ENCODE measurements around the gene REM2. TPM values are rescaled to one million over a fixed set of nuclear protein-coding genes. Genes with fewer than 3 reads are reported as not detected.
"Not testable (repeated sequence)": the region's sequence is repeated elsewhere in the genome, so short reads cannot be mapped to it uniquely, and the experiment has no call there.

REM2 gene
- total RNA-seq, 4 donors from 2014 or later, result 0.42 to 0.44 TPM; not detected in 2

DNA sequence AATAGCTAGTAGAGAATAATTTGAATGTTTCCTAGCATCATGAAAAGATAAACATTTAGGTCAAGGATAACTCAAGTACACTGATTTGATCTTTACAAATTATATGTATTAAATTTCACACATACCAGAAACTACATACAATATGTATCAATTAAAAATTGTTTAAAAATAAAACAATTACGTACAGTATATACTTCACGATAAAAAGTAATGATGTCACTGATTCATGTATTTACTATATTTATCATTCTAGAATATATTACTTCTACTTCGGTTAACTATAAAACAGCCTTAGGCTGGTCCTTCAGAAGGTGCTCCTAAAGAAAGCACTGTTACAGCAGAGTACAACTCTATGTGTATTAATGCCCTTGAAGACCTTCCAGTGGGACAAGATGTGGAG is 24.4 kb downstream of the REM2 start:
- no peak for DNase-seq (ENCODE audit: low spot score in 2 of 2)
- Histone ChIP-seq H3K36me3 (peaks cover 2 to 98% (median 16%) of the 10 kb centered on the region in 3 donors), H3K27me3 (no peaks in the 10 kb centered on the region), H3K27ac (no peak overlapping the region), H3K4me3 (no peak overlapping the region), H3K4me1 (peaks cover 0 to 14% (median 0%) of the 10 kb centered on the region in 4 donors), H3K9me3 (no peaks in the 10 kb centered on the region)
- no peak for TF ChIP-seq POLR2A (IDR thresholded peaks at IDR 0.05)
- TF ChIP-seq EP300 (IDR thresholded peaks at IDR 0.05), result no peak
- TF ChIP-seq, protein P1, sequence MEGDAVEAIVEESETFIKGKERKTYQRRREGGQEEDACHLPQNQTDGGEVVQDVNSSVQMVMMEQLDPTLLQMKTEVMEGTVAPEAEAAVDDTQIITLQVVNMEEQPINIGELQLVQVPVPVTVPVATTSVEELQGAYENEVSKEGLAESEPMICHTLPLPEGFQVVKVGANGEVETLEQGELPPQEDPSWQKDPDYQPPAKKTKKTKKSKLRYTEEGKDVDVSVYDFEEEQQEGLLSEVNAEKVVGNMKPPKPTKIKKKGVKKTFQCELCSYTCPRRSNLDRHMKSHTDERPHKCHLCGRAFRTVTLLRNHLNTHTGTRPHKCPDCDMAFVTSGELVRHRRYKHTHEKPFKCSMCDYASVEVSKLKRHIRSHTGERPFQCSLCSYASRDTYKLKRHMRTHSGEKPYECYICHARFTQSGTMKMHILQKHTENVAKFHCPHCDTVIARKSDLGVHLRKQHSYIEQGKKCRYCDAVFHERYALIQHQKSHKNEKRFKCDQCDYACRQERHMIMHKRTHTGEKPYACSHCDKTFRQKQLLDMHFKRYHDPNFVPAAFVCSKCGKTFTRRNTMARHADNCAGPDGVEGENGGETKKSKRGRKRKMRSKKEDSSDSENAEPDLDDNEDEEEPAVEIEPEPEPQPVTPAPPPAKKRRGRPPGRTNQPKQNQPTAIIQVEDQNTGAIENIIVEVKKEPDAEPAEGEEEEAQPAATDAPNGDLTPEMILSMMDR (IDR thresholded peaks at IDR 0.05), result no peak
- WGBS, 2 donors, result 86 to 90% methylated on average over 3 of the region's 3 CpGs

DNA sequence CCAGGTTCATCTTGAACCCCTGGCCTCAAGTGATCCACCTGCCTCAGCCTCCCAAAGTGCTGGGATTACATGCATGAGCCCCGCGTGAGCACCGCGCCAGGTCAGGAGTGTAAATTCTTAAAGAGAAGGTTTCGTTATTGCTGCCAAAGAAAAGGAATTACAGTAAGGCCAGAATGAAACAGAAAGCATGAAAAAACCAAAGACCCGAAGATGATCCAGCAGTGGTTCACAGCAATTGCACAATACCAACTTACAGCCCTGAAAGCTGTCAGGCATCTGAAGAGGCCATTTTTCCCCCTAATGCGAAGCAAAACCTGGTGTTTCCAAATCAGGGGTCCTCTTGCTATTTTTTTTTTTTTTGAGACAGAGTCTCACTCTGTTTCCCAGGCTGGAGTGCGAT is 25.6 kb downstream of the REM2 start:
- Histone ChIP-seq H3K4me1 (peaks cover 0 to 16% (median 0%) of the 10 kb centered on the region in 4 donors), H3K27ac (no peak overlapping the region), H3K36me3 (peaks cover 2 to 91% (median 16%) of the 10 kb centered on the region in 3 donors), H3K27me3 (no peaks in the 10 kb centered on the region), H3K9me3 (no peaks in the 10 kb centered on the region), H3K4me3 (no peak overlapping the region)
- no peak for DNase-seq (ENCODE audit: low spot score in 2 of 2)
- WGBS, 2 donors, result 88 to 89% methylated on average over 8 of the region's 8 CpGs
- TF ChIP-seq POLR2A (IDR thresholded peaks at IDR 0.05) (no peak), EP300 (IDR thresholded peaks at IDR 0.05) (no peak)
- TF ChIP-seq, protein P1 (IDR thresholded peaks at IDR 0.05), result no peak

DNA sequence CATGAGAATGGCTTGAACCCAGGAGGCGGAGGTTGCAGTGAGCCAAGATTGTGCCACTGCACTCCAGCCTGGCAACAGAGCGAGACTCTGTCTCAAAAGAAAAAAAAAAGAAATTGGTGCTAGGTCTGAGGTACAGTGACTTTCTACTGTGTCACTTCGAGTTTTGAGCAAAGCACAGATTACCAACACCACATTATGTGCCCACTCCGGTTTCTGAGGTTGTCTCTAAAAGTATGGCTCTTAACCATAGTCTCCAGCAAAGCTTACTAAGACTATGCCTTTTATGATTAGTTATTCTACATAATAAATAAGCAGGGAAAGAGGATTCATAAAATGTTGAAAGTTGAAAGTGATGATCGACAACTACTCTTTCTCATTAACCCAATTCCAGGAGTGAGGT is 27.9 kb downstream of the REM2 start:
- no peak for DNase-seq (ENCODE audit: low spot score in 2 of 2)
- peaks cover 0 to 24% (median under 1%) of the 10 kb centered on the region in 4 donors for H3K4me1 ChIP-seq
- no peaks in the 10 kb centered on the region for H3K9me3 ChIP-seq
- no peaks in the 10 kb centered on the region for H3K27me3 ChIP-seq
- H3K4me3 ChIP-seq, result no peak overlapping the region
- no peak overlapping the region for H3K27ac ChIP-seq
- 90% methylated on average over 5 of the region's 5 CpGs for WGBS, 2 donors
- peaks cover 0 to 76% (median 12%) of the 10 kb centered on the region in 3 donors for H3K36me3 ChIP-seq
- no peak for TF ChIP-seq EP300 (IDR thresholded peaks at IDR 0.05)
- TF ChIP-seq POLR2A (IDR thresholded peaks at IDR 0.05), result no peak
- TF ChIP-seq, protein P1 (IDR thresholded peaks at IDR 0.05), result no peak

DNA sequence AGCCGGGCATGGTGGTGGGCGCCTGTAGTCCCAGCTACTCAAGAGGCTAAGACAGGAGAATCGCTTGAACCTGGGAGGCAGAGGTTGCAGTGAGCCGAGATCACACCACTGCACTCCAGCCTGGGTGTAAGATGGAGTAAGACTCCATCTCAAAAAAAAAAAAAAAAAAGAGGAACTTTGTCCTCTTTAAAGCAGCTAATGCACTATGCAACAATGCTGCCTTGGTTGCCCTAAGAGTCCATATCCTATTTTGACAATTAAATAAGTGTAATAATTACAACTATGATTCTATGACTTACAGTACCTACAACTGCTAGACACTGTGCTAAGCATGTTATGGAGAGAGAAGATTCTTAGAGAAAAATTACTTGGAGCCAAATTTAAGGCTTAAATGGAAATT is 31.8 kb downstream of the REM2 start:
- not testable (repeated sequence) for H3K27ac ChIP-seq; H3K27me3 ChIP-seq; H3K4me3 ChIP-seq; DNase-seq (ENCODE audit: low spot score in 2 of 2); H3K9me3 ChIP-seq
- 92 to 94% methylated on average over 4 of the region's 4 CpGs for WGBS, 2 donors
- peaks cover 0 to 37% (median 0%) of the 10 kb centered on the region in 3 donors for H3K36me3 ChIP-seq
- H3K4me1 ChIP-seq, result peaks cover 0 to 52% (median 19%) of the 10 kb centered on the region in 4 donors

DNA sequence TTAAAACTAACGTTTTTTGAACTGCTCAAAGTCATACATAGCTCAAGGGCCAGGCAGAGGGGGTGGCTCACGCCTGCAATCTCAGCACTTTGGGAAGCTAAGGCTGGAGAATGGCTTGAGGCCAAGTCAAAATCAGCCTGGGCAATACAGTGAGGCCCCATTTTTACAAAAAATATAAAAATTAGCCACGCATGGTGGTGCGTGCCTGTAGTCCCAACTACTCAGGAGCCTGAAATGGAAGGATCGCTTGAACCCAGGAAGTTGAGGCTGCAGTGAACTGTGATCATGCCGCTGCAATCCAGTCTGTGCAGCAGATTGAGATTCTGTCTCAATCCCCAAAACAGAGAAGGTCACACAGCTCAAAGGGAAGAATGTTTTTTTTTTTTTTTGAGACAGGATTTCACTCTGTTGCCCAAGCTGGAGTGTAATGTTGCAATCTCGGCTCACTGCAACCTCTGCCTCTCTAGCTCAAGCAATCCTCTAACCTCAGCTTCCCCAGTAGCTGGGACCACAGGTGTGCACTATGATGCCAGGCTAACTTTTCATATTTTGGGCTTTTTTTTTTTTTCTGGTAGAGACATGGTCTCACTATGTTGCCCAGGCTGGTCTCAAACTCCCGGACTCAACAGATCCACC is 33.0 kb downstream of the REM2 start:
- peaks cover 0 to 35% (median 0%) of the 10 kb centered on the region in 3 donors for H3K36me3 ChIP-seq
- no peak overlapping the region for H3K4me3 ChIP-seq
- H3K4me1 ChIP-seq, result peaks cover 0 to 54% (median 20%) of the 10 kb centered on the region in 4 donors
- H3K9me3 ChIP-seq, result no peaks in the 10 kb centered on the region
- H3K27me3 ChIP-seq, result no peaks in the 10 kb centered on the region
- 79 to 80% methylated on average over 8 of the region's 8 CpGs for WGBS, 2 donors
- TF ChIP-seq EP300 (IDR thresholded peaks at IDR 0.05) (peak in 1 of 2 donors; percentile 47), POLR2A (IDR thresholded peaks at IDR 0.05) (no peak)
- TF ChIP-seq, protein P1 (IDR thresholded peaks at IDR 0.05), result no peak
- DNase-seq (ENCODE audit: low spot score in 2 of 2), result peak in 1 of 2 donors; percentile 56
- H3K27ac ChIP-seq, result peak overlapping the region in 3 of 4 donors; percentile 28 to 97 (median 32)
